HG02970 (cell line): Measurements from ENCODE around the gene LCP2.

Experiments used
- ATAC-seq: cut with Tn5 transposase; IDR thresholded peaks from one replicate; pipeline ENCODE4 v1.9.1; 2021; ENCODE audit warnings: mild to moderate bottlenecking, moderate library complexity, moderate number of reproducible peaks; ENCODE audit not compliant: unreplicated experiment, low FRiP score

The LCP2 gene

DNA sequence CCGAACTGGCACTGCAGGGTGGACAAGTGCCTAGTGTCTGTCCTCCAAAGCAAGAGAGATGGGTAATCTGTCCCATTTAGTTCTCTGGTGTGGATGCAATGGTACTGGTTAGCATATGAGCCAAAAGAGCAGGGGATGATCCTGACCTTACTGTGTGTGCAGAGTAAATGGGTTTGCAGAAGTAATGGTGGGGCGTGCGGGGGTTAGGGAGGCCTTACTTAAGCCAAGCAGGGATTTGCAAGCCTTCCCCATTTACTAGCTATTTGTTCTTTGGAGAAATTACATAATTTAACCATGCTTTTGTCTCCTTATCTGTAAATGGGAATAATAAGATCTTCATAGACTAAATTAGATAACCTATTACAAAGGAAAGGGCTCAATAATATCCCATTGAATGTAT lies 19.9 kb upstream of the LCP2 start:
- no peak for ATAC-seq

DNA sequence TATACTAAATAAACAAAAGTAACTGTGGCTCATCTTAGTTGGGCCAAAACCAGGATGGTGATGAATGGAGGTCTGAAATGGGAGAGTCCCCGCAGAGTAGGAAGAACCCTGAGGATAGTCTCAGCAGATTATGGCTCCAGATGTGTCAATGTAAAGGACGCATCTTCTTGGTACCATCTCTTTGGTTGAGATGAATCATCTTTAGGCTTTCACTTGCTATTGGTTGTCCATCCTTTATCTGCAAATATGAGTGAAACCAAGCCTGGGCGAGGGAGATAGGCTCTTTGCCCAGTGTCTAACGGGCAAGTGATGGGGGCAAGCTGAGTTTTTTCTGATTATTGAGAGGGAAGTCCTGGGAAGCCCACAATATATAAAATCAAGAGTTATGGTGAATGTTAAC lies 19.4 kb upstream of the LCP2 start:
- no peak for ATAC-seq

DNA sequence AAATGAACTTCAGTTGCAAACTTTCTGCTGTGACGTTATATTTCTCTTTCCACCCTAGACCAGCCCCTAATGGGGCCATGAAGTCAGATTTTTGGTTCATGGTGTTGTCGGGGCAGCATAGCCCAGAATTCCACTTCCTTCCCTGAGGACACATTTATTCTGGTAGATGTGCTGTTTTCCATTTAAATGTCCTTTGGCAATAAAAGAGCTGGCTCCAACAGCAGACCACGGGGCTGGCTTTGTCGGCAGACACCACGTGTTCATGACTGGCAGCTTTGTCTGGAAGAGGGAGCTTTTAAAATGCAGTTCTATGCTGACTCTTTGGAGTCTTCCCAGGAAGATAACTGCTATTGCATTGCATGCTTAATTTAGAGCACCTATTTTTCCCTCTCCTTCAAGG lies 17.6 kb upstream of the LCP2 start:
- ATAC-seq, result no peak

GRCh38 chr5:170314541-170315095 lies 17.0 kb upstream of the LCP2 start:
- ATAC-seq, result no peak

- no peak for ATAC-seq
Observed at GRCh38 chr5:170313816-170314215, 16.2 kb upstream of the LCP2 start.

GRCh38 chr5:170313344-170313743 lies 15.8 kb upstream of the LCP2 start:
- no peak for ATAC-seq

- ATAC-seq, result no peak
Observed at GRCh38 chr5:170312666-170313065, 15.1 kb upstream of the LCP2 start.

DNA sequence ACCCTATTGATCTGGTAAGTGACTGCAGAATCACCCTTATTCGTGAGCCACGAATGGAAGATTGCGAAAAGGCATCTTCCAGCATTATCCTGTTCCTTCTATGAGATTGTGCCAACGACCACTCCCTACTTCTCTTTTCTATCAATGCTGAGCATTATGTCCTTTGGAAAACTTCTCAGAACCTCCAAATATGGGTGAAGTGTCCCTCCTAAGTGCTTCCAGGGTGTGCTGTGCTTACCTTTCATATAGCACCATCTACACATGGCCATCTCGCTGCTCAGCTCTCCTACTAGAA lies 14.7 kb upstream of the LCP2 start:
- no peak for ATAC-seq

DNA sequence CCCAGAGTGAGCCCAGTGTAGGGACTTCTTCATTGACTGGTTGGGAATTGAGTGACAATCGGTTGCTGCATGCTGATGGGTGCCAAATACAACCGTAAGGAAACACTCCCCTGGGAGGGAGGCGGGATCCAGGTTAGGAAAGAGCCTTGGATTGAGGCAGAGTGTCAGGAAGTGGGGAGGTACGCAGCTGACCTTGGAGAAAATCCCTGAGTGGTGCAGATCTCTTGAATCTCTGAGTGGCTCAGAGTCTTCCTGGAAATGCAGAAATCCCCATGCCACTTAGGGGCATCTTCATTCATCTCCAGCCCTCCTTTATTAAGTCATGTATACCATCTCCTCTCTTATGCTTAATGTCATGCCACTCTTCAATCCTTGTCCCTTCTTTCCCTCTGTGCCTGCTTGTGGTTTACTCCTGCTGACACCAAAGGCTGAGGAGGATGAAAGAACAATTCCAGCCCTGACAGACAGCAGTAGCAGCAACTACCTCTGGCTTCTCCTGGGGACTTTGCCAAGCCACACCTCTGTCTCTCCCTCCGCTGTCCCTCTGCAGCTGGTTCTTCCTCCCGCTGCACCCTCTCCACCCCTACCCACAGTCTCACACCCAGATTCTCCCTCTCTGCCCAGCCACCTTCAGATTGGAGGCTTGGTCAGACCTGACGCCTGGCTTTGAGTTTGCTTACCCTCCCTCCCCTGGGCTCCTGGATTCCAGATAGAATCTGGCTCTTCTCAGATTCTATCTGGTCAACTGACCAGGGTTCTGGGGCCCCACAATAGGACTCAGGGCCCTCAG lies 14.1 kb upstream of the LCP2 start:
- no peak for ATAC-seq

- ATAC-seq, result no peak
Observed at GRCh38 chr5:170310256-170310926, 12.8 kb upstream of the LCP2 start.

DNA sequence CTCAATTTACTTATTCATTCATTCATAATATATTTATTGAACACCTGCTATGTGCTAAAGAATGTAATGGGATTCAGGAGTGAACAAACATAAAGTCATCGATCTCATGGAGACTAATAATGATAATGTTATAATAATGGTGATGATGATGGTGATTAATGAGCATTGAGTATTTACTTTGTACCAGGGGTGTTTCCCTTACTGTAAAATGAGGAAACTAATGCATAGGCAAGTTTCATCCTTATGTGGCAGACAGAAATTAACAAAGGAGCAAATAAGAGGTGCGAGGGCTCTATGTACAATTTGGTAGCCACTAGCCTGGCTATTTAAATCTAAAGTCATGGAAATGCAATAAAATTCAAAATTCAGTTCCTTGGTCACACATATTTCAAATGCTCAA lies 11.1 kb upstream of the LCP2 start:
- ATAC-seq, result no peak

DNA sequence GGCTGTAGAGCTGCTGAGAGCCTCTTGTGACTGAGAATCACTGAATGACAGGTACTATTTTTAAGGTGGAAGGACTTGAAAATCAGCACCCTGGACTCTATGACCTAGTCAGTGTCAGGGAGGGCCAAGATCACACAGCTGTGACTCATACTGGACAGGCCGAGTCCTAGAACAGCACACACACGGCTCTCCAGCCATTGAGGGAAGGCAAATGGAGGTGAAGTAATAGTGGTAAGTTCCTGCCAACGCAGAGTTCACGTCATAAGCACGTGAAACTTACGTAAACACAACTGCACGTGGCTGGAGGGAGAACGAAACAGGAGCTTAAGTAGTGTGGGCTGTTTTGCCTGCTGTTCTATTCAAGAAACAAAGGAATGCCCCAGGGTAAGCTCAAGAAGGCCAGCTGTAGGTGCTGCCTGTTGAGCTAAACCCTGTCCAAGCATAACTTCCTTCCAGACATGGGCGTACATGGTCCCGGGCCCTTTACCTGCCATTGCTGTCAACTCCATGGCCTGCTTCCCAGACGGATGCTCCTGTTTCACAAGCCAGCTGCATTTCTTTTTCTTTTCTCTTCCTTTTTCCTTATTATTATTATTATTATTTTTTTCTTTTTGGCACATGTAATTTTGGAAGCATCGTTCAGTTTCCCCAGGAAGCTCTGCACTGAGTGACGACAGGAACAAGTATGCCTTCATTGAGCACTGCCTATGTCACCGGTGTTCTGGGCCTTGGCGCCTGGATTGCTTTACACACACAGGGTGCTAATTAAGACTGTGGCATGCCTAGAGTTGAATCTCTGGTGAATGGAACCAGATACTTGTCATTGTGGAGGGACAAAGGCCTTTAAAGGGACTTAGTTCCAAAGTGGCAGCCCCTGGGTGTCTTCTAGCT lies 10.2 kb upstream of the LCP2 start:
- ATAC-seq, result no peak

DNA sequence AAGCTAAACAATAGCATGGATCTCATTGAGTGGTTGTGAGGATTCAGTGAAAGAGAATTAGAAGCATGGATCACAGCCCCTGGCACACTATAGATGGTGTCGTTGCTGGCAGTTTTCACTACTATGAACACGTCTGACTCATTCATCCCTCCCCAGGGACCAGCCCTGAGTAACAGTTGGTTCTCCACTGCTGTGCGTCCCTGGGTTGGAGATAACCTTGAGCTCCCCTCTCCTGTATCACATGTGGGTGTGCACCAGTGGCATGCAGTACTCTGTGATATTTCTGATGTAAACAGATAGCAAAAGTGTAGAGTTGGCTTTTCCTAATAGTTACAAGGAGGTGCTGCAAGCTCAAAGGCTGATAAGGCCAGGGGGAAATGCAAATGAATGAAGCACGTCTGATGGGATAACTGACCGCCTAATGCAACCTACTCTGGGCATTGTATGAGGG lies 8.8 kb upstream of the LCP2 start:
- no peak for ATAC-seq

GRCh38 chr5:170305646-170306025 lies 8.1 kb upstream of the LCP2 start:
- ATAC-seq, result no peak

DNA sequence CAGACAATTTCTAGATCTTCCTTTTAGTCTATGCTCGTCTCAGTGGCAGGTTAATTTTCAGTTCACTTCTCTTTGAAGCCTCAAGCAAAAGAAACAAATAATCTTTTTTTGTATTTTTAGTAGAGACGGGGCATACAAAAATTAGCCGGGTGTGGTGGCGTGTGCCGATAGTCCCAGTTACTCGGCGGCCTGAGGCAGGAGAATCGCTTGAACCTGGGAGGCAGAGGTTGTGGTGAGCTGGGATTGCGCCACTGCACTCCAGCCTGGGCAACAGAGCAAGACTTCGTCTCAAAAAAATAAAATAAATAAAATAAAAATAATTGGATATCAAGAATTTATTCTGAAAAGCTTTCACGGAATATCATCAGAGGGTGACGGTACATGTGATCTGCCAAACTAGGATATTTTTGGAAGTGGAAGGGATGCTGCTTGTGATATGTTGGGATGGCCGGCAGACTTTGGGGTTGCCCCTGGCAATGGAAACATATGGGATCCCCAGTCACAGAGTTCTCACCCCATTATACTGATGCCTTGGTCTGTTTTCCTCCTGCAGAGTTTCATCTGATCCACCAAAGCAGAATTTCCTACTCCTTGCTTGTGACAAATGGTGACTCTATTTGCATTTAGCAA lies 7.6 kb upstream of the LCP2 start:
- no peak for ATAC-seq

DNA sequence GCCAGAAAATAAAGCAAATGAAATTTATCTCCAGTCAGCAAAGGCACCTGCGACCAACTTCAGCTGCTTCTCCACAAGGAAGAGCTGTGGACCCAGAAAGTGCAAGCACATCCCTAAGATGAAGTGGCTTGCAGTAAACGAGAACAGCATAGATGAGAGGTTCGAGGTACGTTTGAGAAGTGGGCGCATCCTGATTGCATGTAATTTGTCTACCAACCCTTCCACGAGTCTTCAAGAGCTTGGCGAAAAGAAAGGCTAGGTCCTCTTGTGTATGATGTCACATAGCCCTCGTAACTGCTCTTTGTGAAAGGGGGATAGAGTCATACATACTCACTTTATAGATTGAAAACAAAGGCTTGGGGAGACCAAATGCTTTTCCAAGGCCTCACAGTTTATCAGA lies 6.0 kb upstream of the LCP2 start:
- ATAC-seq, result no peak

GRCh38 chr5:170302653-170303501 lies 5.3 kb upstream of the LCP2 start:
- ATAC-seq, result no peak

DNA sequence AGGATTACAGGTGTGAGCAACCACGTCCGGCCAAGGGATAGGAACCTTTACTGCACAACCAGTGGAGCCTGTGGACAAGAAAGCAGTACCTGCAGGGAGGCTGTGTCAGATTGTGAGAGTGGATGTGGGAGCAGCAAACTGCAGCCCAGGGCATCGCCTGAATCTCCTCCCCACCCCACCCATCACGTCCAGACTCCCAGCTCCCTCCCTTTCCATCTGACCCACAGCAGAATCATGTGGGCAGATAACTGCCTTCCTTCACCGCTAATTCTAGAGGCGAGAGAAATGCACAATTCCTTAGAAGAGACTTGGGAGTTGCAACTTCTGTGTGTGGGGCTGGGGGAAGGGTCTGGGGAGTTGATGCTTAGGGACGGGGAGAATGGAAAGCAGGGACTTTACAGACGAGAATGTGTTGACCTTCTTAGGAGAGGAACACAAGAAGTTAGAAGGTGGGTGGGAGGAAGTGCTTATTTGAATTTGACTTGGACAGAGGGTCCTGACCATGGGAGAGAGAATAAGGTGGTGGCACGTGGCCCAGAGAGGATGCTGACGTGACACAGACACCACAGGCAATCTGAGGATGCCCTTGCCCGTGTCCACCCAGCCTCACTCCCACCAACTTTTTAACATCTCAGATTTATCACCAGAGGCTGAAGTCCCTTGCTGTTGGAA lies 4.5 kb upstream of the LCP2 start:
- no peak for ATAC-seq

GRCh38 chr5:170301149-170301548 lies 3.6 kb upstream of the LCP2 start:
- no peak for ATAC-seq
